Right kidney (tissue), 1 donor: Measurements from ENCODE around the gene CAPRIN2.

Experiments
- DNase-seq: peaks from one replicate; pipeline ENCODE4 v3.0.0-alpha.2; 2016

The CAPRIN2 gene

DNA sequence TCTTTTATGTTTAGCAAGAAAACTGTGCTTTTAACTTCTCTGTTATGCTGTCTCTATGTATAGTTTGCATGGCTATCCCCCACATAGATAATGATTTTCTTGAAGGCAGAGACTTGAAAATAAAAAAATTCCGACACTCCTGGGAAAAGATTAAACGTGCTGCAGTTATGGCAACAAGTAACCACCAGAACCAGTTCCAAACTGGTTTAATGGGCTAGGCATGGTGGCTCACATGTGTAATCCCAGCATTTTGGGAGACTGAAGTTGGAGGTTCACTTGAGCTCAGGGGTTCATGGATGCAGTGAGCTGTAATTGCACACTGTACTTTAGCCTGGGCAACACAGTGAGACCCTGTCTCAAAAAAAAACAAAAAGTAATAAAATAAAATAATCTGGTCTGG is 15.1 kb upstream of the CAPRIN2 start:
- no peak for DNase-seq

GRCh38 chr12:30764251-30764650 is 9.5 kb upstream of the CAPRIN2 start:
- DNase-seq = no peak

DNA sequence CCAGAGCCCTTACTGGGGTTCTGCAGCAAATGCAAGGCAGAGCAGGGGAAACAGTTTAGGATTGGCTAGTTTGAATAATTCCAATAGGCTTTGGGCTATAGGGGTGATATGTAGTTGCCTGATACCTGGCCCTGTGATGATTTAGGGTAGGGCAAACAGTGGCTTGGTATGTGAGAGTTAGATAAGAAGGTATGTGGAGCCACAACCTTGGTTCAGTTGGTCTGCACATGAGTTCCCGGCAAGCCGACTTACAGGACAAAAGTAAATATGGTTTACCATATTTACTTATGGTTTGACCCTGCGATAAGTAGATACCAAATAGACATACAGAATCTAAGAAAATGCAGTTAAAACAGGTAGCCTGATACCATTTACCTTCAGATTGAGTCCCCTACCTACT is 8.3 kb upstream of the CAPRIN2 start:
- no peak for DNase-seq

- DNase-seq = no peak
These were observed 7.0 kb upstream of the CAPRIN2 start for GRCh38 chr12:30761730-30762129.

DNA sequence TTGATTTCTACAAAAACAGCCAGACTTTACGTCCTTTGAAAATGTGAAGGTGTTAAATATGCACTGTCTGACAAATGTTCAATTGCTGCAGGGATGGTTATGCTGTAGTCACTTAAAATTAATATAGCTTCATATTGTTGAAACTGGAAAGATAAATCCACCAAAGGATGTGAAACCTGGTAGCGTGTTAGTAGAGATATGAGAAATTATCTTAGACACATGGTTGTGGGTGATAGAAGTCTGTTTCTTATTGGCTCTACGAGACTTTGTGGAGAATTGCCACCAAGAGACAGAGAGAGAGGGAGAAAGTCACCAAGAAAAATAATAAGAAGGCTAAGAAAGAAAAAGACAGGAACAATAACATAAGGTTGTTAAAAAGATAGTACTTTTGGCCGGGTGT is 2.6 kb upstream of the CAPRIN2 start:
- no peak for DNase-seq

- no peak for DNase-seq
These were observed 1.3 kb upstream of the CAPRIN2 start for GRCh38 chr12:30756074-30756473.

- DNase-seq = no peak
These were observed 628 bp upstream of the CAPRIN2 start for GRCh38 chr12:30755395-30755762.

DNA sequence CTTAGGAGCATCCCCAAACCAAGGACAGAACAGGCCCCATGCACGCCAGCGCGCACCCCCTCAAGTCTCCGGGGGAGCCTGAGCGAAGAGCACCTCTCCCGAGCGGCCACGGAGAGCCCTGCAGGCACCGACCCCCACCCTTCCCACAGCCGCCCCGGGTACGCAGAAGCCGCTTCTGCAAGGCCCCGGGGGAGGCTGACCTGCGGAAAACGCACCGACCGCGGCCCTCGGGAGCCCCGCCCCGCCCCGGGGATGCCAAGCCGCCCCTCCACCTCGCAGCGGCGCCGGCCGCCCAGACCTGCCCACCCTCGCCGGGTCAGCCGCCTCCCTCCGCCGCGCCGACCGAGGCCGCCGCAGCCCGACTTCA is 385 bp downstream of the CAPRIN2 start:
- no peak for DNase-seq

DNA sequence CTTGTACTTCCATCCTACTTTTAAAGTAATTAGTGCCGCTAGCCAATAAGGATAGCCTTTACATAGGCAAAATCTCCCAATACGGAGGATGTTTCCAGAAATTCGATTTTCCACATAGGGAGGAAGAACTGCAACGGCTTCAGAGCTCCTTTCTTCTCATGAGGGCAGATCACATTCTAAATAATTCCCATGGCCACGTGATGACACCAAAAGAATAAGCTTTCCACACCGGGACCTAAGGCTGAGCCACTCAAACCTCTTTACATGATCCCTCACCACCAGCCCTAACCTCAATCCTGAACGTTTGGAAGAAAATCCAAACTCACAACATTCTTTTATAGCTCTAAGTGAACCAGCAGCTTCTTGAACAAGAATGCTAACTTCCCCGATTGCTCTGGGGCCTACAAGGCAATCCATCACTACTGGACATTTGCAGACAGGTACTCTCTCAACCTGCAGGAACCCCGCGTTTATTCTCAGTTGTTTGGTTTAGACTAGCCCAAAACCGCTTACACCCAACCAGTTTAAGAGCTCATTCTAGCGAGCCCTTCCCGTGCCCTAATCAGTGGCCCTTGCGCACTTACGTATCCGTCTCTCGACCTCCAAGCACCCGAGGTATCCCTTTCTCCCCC is 884 bp downstream of the CAPRIN2 start:
- DNase-seq = peak; percentile 68

DNA sequence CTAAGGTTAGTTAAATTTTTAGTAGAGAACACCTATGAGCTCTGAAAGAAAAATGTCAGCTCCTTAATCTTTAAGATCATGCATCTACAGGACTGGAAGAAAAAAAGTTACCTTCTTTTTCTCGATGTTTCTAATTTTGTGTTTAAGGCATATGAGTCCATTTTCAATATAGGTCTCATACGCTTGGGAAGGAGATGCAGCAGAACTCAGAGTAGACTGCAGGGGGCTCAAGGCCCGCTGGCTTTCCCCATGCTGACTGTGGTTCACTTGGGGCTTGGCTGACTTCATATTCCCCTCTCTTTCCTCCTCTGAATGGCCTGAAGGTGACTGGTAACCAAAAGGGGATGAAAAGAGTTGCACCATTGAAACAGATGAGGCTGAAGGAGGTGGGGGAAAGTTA is 1.5 kb downstream of the CAPRIN2 start:
- DNase-seq = no peak

GRCh38 chr12:30752255-30752654 is 2.5 kb downstream of the CAPRIN2 start:
- DNase-seq = no peak

GRCh38 chr12:30748147-30748546 is 6.6 kb downstream of the CAPRIN2 start:
- no peak for DNase-seq

DNA sequence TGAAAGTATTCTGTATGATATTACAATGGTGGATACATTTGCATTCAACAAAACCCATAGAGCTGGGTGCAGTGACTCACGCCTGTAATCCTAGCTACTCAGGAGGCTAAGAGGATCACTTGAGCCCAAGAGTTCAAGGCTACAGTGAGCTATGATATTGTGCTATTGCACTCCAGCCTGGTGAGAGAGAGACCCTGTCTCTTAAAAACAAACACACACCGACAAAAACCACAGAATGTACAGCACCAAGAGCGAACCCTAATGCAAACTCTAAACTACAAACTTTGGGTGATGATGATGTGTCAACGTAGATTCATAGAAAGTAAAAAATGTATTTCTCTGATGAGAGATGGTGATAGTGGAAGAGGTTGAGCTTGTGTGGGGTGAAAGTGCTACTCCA is 8.6 kb downstream of the CAPRIN2 start:
- no peak for DNase-seq

DNA sequence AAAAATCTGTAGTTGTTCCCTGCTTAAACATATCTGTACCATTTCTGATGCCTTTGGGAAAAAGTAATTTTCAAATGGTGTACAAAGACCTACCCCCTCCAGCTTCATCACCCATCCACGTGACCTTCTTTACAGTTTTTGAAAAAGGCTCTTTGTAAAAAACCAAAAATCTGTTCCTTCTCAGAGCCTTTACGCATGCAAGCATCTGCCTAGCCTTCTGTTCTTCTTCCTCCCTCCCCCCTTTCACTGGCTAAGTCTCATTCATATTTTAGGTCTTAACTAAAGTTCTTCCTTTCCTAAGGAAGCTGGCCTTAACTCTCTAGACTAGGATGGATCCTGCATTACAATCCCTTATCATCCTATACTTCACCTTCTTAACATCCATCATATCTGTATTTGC is 10.4 kb downstream of the CAPRIN2 start:
- no peak for DNase-seq

GRCh38 chr12:30740274-30740673 is 14.5 kb downstream of the CAPRIN2 start:
- no peak for DNase-seq

DNA sequence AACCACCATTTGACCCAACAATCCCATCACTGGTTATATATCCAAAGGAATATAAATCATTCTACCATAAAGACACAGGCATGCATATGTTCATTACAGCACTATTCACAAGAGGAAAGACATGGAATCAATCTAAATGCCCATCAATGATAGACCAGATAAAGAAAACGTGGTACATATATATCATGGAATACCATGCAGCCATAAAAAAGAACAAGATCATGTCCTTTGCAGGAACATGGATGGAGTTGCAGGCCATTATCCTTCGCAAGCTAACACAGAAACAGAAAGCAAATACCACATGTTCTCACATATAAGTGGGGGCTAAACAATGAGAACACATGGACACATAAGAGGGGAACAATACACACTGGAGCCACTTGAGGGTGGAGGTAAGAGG is 15.7 kb downstream of the CAPRIN2 start:
- DNase-seq = no peak

DNA sequence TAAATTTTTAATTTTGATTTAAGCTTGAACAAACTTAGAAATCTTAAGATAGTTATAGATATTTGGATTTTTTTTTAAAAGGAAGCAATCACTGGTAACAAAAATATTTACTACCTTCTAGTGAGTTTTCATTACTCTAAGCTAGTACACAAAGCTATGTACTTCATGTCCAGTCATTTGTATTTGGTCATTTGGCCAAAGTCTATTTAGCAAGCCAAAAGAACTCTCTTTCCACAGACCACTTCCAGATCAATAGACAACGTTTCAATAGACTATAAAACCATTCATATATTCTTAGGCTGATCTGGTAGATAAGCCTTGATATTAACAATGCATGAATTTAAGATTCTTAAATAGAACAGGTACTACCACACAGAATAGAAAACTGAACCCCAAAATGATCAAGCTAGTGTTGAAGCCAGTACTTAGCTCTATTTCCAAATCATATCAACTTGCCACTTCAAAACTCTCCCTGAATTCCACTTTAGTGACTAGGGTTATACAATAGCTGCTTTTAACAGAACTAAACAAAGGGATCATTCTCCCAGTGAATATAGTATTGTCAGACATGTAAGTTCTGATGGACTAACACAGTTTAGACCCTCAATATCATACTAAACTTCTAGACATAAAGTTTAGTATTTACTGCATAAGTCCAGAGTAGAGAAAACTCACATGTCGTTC is 21.7 kb downstream of the CAPRIN2 start:
- DNase-seq = no peak

DNA sequence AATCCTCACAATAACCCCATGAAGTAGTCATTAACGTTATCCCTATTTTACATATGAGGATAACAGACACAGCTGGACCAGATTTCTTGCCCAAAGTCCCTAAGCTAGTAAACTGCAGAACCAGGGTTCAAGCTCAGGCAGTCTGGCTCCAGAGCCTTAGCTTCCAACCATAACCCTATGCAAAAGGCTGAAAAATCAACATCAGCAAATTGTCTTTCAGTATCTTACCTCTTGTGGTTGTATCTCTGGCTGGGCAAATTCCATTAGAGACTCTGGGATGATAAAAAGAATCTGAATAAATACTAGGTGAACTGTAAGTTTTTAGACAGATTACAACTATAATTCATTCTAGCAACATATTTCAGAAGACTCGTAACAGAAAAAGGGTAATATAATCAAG is 24.7 kb downstream of the CAPRIN2 start:
- no peak for DNase-seq

DNA sequence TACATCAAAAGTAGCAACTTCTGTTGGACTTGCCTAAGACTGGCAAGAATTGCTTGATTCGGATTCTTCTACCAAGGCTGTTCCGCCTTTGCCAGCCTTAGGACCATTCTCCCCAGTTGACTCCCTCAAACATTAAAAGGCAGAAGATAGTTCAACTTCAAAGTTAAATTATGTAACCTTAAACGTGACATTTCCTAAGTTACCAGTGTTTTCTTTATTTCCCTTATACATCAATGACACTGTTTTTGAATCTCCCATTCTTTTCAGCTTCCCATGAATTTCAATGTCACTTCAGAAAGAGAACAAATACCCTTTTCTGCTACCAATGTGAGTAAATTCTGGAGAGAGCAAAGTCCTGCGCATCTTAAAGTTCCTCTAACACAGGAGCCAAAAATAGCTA is 25.2 kb downstream of the CAPRIN2 start:
- no peak for DNase-seq

GRCh38 chr12:30726647-30727046 is 28.1 kb downstream of the CAPRIN2 start:
- DNase-seq = no peak

DNA sequence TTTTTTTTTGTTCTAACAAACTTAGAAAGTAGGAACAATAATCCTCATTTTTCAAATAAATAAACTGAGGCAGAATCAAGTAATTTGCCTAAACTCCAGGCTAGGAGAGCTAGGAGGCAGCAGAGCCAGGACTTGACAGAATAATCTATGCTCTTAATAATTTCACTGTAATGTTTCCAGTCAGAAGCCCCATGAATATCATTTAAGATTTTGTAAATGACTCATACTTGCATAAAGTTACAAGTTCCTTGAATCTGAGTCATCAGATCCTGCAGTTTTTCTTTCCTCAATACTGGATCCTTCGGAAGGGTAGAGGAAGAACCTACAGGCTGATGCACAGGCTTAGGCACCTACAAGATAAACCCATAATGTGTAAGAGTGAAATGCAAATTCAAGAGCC is 29.0 kb downstream of the CAPRIN2 start:
- DNase-seq = no peak

DNA sequence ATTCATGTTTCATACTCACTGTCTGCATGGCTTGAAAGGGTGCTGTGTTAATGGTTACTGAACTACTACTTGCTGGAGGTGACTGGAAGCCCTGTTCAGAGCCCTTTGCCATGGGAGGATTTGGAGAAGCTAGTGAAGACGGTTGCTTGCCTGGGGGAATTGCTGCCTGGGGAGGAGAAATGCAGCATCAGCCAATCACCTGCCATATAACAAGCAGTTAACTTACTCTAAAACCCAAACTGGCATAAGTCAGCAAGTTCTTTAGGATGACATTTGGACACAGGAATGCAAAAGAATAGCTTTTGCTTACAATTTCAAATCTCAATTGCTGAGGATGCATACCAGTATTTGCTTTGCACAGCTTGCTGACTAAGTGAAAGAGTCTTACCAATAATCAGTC is 35.7 kb downstream of the CAPRIN2 start:
- DNase-seq = no peak

GRCh38 chr12:30707613-30708342 is 47.0 kb downstream of the CAPRIN2 start:
- DNase-seq = no peak

GRCh38 chr12:30706476-30706875 is 48.3 kb downstream of the CAPRIN2 start:
- DNase-seq = no peak
